ENCODE measurements around the gene EPB41L4A. TPM values are rescaled to one million over a fixed set of nuclear protein-coding genes. Genes with fewer than 3 reads are reported as not detected.
"Not testable (repeated sequence)": the region's sequence is repeated elsewhere in the genome, so short reads cannot be mapped to it uniquely, and the experiment has no call there.

The EPB41L4A gene
- total and polyA plus RNA-seq, 2 donors (not counting 3 experiments of a cell fraction or from before 2014, with no cell fraction given): 6.0 to 17.9 TPM

DNA sequence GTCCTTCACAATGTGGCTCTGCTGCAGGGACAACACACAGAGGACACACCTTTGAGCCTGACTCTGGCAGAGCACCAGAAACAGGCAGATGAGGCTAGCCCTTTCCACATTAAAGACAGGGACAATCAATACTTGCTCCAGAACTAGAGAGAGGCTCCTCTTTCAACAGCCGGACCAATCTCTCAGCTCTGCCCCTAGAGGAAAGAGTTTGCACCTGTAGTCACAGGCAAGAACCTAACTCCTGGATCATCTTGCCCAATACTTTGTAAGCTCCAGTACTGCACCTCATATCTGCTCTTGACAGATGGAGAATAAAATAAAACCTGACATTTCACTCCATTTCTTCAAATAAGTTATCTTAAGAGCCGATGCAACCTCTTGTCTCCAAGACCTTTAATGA, 52.1 kb downstream of the EPB41L4A start:
- Histone ChIP-seq H3K4me2 (ENCODE audit: insufficient read depth, low read length) (no peak overlapping the region), H3K9me1 (replicated peaks; ENCODE audit: control insufficient read depth, extremely low read depth, insufficient read depth, low read length) (no peaks in the 10 kb centered on the region), H2AFZ (ENCODE audit: low read depth, low read length) (no peak overlapping the region), H3K27me3 (ENCODE audit: control insufficient read depth in 2 of 2, insufficient read depth in 2 of 2, low read length in 2 of 2) (no peaks in the 10 kb centered on the region), H3K9ac (replicated peaks; ENCODE audit: extremely low read depth, insufficient read depth, low read length) (no peak overlapping the region), H3K4me1 (ENCODE audit: control insufficient read depth, extremely low read depth, insufficient read depth, low read length) (no peaks in the 10 kb centered on the region), H3K36me3 (ENCODE audit: control insufficient read depth in 2 of 2, extremely low read depth in 1 of 2, insufficient read depth in 2 of 2, low read length in 2 of 2) (no peaks in the 10 kb centered on the region), H3K4me3 (replicated peaks in 1 of 3; ENCODE audit: insufficient read depth in 1 of 3, low read depth in 1 of 3, low read length in 3 of 3) (no peak overlapping the region), H3K79me2 (ENCODE audit: control insufficient read depth, insufficient read depth, low read length) (no peaks in the 10 kb centered on the region), H4K20me1 (replicated peaks; ENCODE audit: control insufficient read depth, extremely low read depth, insufficient read depth, low read length) (no peaks in the 10 kb centered on the region), H3K27ac (ENCODE audit: insufficient read depth, low read depth, low read length) (no peak overlapping the region), H3K9me3 (replicated peaks; ENCODE audit: control insufficient read depth, insufficient read depth, low read length) (no peaks in the 10 kb centered on the region)
- dilution Hi-C loops (cut with MboI; ENCODE audit: extremely low pct_ligation_motif_present, low sequenced_read_pairs): no loop called here
- TF ChIP-seq, protein P1, sequence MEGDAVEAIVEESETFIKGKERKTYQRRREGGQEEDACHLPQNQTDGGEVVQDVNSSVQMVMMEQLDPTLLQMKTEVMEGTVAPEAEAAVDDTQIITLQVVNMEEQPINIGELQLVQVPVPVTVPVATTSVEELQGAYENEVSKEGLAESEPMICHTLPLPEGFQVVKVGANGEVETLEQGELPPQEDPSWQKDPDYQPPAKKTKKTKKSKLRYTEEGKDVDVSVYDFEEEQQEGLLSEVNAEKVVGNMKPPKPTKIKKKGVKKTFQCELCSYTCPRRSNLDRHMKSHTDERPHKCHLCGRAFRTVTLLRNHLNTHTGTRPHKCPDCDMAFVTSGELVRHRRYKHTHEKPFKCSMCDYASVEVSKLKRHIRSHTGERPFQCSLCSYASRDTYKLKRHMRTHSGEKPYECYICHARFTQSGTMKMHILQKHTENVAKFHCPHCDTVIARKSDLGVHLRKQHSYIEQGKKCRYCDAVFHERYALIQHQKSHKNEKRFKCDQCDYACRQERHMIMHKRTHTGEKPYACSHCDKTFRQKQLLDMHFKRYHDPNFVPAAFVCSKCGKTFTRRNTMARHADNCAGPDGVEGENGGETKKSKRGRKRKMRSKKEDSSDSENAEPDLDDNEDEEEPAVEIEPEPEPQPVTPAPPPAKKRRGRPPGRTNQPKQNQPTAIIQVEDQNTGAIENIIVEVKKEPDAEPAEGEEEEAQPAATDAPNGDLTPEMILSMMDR (IDR thresholded peaks at IDR 0.05; ENCODE audit: extremely low read depth in 1 of 2, insufficient read depth in 1 of 2, low read depth in 1 of 2, low read length in 2 of 2): peak; percentile 14 to 31
- no peak for TF ChIP-seq POLR2AphosphoS5 (IDR thresholded peaks at IDR 0.05; ENCODE audit: insufficient read depth, low read depth, low read length)
- FAIRE-seq (no peak), DNase-seq (ENCODE audit: low read depth, low spot score) (no peak)
- ChIA-PET CTCF (interaction anchor here (0.7 to 1.6 kb wide), 9 partner anchors 8 to 150 kb away, joined by 3 to 4 read pairs (median 3); no protein-coding TSS in a partner anchor), POLR2A (no interaction called here)
- no TSS peak for BruUV-seq (replicated peaks)
- intact Hi-C loops (cut with micrococcal nuclease): no loop called here

- BruUV-seq (replicated peaks); intact Hi-C loops (cut with micrococcal nuclease): not testable (repeated sequence)
Measured at GRCh38 chr5:112360740-112361139, 58.3 kb downstream of the EPB41L4A start.

More at GRCh38 chr5:112360740-112361139, 58.3 kb downstream of the EPB41L4A start:
- CTCF ChIA-PET; DNase-seq (ENCODE audit: low read depth, low spot score); dilution Hi-C loops (cut with MboI; ENCODE audit: extremely low pct_ligation_motif_present, low sequenced_read_pairs); H3K4me1 ChIP-seq (ENCODE audit: control insufficient read depth, extremely low read depth, insufficient read depth, low read length); H3K9ac ChIP-seq (replicated peaks; ENCODE audit: extremely low read depth, insufficient read depth, low read length); POLR2A ChIA-PET; H3K27ac ChIP-seq (ENCODE audit: insufficient read depth, low read depth, low read length); H3K9me3 ChIP-seq (replicated peaks; ENCODE audit: control insufficient read depth, insufficient read depth, low read length); H3K36me3 ChIP-seq (ENCODE audit: control insufficient read depth in 2 of 2, extremely low read depth in 1 of 2, insufficient read depth in 2 of 2, low read length in 2 of 2); H3K27me3 ChIP-seq (ENCODE audit: control insufficient read depth in 2 of 2, insufficient read depth in 2 of 2, low read length in 2 of 2); H3K4me3 ChIP-seq (replicated peaks in 1 of 3; ENCODE audit: insufficient read depth in 1 of 3, low read depth in 1 of 3, low read length in 3 of 3); H3K4me2 ChIP-seq (ENCODE audit: insufficient read depth, low read length); H2AFZ ChIP-seq (ENCODE audit: low read depth, low read length); FAIRE-seq; H3K9me1 ChIP-seq (replicated peaks; ENCODE audit: control insufficient read depth, extremely low read depth, insufficient read depth, low read length); H3K79me2 ChIP-seq (ENCODE audit: control insufficient read depth, insufficient read depth, low read length); H4K20me1 ChIP-seq (replicated peaks; ENCODE audit: control insufficient read depth, extremely low read depth, insufficient read depth, low read length): not testable (repeated sequence)
